Measurements from ENCODE around the gene ZNF407. TPM values are rescaled to one million over a fixed set of nuclear protein-coding genes. Genes with fewer than 3 reads are reported as not detected.
A peak's percentile ranks its signal among the peaks of the same experiment; 100 is the strongest.

Gene ZNF407
- total and polyA plus RNA-seq, 2 of the 13 experiments (the other 11 are each of a cell fraction or from before 2014, with no cell fraction given): 2.3 to 8.7 TPM

DNA sequence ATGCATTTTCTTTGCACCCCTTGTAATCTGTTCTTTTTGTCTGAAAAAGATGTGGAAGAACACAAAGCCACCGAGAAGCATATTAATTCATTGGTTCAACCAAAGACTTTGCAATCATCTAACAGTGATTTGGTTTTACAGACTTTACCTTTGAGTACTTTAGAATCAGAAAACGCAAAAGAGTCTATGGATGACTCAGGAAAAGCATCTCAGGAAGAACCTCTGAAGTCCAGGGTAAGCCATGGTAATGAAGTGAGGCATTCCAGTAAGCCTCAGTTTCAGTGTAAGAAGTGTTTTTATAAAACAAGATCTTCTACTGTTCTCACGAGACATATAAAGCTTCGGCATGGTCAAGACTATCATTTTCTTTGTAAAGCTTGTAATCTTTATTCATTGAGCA is 35.2 kb downstream of the ZNF407 start:
- 97% methylated on average over 4 of the region's 4 CpGs for WGBS (ENCODE audit: low lambda C conversion rate)
- peaks cover 2% of the 10 kb centered on the region for H3K79me2 ChIP-seq (ENCODE audit: insufficient read depth, low read length)
- intact Hi-C loops (cut with micrococcal nuclease; ENCODE audit: unreplicated experiment): no loop called here
- no peak overlapping the region for H3K4me3 ChIP-seq (replicated peaks in 1 of 3; ENCODE audit: insufficient read depth in 1 of 3, low read depth in 2 of 3, low read length in 3 of 3)
- no peaks in the 10 kb centered on the region for H3K9me3 ChIP-seq (ENCODE audit: low read length)
- H3K36me3 ChIP-seq (replicated peaks in 1 of 2; ENCODE audit: control insufficient read depth in 1 of 2, insufficient read depth in 2 of 2, low read length in 2 of 2): peaks cover 8 to 12% of the 10 kb centered on the region in 2 experiments
- H3K27ac ChIP-seq (ENCODE audit: extremely low read length, insufficient read depth, low read length): no peak overlapping the region
- H3K9ac ChIP-seq (ENCODE audit: insufficient read depth, low read depth, low read length): no peak overlapping the region
- no peak overlapping the region for H3K4me2 ChIP-seq (ENCODE audit: low read depth, low read length)
- in situ Hi-C loops (cut with HindIII; ENCODE audit: extremely low pct_ligation_motif_present, low pct_unique_long_range_greater_than_20kb): no loop called here
- no peaks in the 10 kb centered on the region for H4K20me1 ChIP-seq (ENCODE audit: insufficient read depth, low read length)
- POLR2A ChIA-PET: no interaction called here
- no peak overlapping the region for H2AFZ ChIP-seq (ENCODE audit: low read length)
- ATAC-seq (no peak), DNase-seq (ENCODE audit: low spot score) (no peak), FAIRE-seq (no peak)
- TF ChIP-seq SETDB1 (CRISPR knock-in tag; IDR thresholded peaks at IDR 0.05; ENCODE audit: borderline replicate concordance): no peak
- no peak for TF ChIP-seq NFE2L1 (CRISPR knock-in tag; IDR thresholded peaks at IDR 0.05; ENCODE audit: borderline replicate concordance)
- no peak for TF ChIP-seq ZNF83 (CRISPR knock-in tag; IDR thresholded peaks at IDR 0.05; ENCODE audit: borderline replicate concordance)
- TF ChIP-seq ZSCAN9 (CRISPR knock-in tag; IDR thresholded peaks at IDR 0.05; ENCODE audit: borderline replicate concordance): no peak
- CTCF ChIA-PET (ENCODE audit: low intra/inter-chr PET ratio, low total read pairs): no interaction called here
- no peaks in the 10 kb centered on the region for H3K27me3 ChIP-seq (ENCODE audit: control insufficient read depth in 1 of 2, insufficient read depth in 2 of 2, low read length in 2 of 2)
- BruUV-seq (replicated peaks): no TSS peak
- H3K4me1 ChIP-seq (ENCODE audit: insufficient read depth, low read length): no peaks in the 10 kb centered on the region

GRCh38 chr18:74633652-74634352 is 36.1 kb downstream of the ZNF407 start:
- Histone ChIP-seq H3K27ac (ENCODE audit: extremely low read length, insufficient read depth, low read length) (no peak overlapping the region), H3K4me2 (ENCODE audit: low read depth, low read length) (no peak overlapping the region), H3K27me3 (ENCODE audit: control insufficient read depth in 1 of 2, insufficient read depth in 2 of 2, low read length in 2 of 2) (no peaks in the 10 kb centered on the region), H3K9me3 (ENCODE audit: low read length) (no peaks in the 10 kb centered on the region), H4K20me1 (ENCODE audit: insufficient read depth, low read length) (no peaks in the 10 kb centered on the region), H3K36me3 (replicated peaks in 1 of 2; ENCODE audit: control insufficient read depth in 1 of 2, insufficient read depth in 2 of 2, low read length in 2 of 2) (peaks cover 8 to 12% of the 10 kb centered on the region in 2 experiments), H2AFZ (ENCODE audit: low read length) (no peak overlapping the region), H3K4me1 (ENCODE audit: insufficient read depth, low read length) (no peaks in the 10 kb centered on the region), H3K79me2 (ENCODE audit: insufficient read depth, low read length) (peaks cover 2% of the 10 kb centered on the region), H3K4me3 (replicated peaks in 1 of 3; ENCODE audit: insufficient read depth in 1 of 3, low read depth in 2 of 3, low read length in 3 of 3) (no peak overlapping the region), H3K9ac (ENCODE audit: insufficient read depth, low read depth, low read length) (no peak overlapping the region)
- ATAC-seq (no peak), DNase-seq (ENCODE audit: low spot score) (no peak), FAIRE-seq (no peak)
- in situ Hi-C loops (cut with HindIII; ENCODE audit: extremely low pct_ligation_motif_present, low pct_unique_long_range_greater_than_20kb) (no loop called here), intact Hi-C loops (cut with micrococcal nuclease; ENCODE audit: unreplicated experiment) (no loop called here)
- 93% methylated on average over 13 of the region's 13 CpGs for WGBS (ENCODE audit: low lambda C conversion rate)
- TF ChIP-seq ZNF792 (CRISPR knock-in tag; IDR thresholded peaks at IDR 0.05) (no peak), MAFF (IDR thresholded peaks at IDR 0.05; ENCODE audit: low read depth, low read length) (peak; percentile 46; the same call in 1 of the 2 replicates), ZNF333 (CRISPR knock-in tag; IDR thresholded peaks at IDR 0.05; ENCODE audit: borderline replicate concordance) (no peak), NFE2L2 (IDR thresholded peaks at IDR 0.05; ENCODE audit: low read length) (peak; percentile 11; the same call in 1 of the 2 replicates), MAFK (conservative IDR thresholded peaks at IDR 0.05 in 1 of 2, IDR thresholded peaks at IDR 0.05 in 1 of 2; ENCODE audit: low read length in 2 of 2) (peak; percentile 59 to 68)
- ChIA-PET POLR2A (no interaction called here), CTCF (ENCODE audit: low intra/inter-chr PET ratio, low total read pairs) (no interaction called here)
- TSS peak; percentile 16 for BruUV-seq (replicated peaks)
